GDM1 (cell line): Measurements from ENCODE around the gene DNAJC1.
A peak's percentile ranks its signal among the peaks of the same experiment; 100 is the strongest.
"Not testable (repeated sequence)": the region's sequence is repeated elsewhere in the genome, so short reads cannot be mapped to it uniquely, and the experiment has no call there.

ENCODE experiments used
- DNase-seq: peaks from one replicate; lab custom pipeline; 2025; lab: John Stamatoyannopoulos, UW

Gene DNAJC1, protein sequence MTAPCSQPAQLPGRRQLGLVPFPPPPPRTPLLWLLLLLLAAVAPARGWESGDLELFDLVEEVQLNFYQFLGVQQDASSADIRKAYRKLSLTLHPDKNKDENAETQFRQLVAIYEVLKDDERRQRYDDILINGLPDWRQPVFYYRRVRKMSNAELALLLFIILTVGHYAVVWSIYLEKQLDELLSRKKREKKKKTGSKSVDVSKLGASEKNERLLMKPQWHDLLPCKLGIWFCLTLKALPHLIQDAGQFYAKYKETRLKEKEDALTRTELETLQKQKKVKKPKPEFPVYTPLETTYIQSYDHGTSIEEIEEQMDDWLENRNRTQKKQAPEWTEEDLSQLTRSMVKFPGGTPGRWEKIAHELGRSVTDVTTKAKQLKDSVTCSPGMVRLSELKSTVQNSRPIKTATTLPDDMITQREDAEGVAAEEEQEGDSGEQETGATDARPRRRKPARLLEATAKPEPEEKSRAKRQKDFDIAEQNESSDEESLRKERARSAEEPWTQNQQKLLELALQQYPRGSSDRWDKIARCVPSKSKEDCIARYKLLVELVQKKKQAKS

DNA sequence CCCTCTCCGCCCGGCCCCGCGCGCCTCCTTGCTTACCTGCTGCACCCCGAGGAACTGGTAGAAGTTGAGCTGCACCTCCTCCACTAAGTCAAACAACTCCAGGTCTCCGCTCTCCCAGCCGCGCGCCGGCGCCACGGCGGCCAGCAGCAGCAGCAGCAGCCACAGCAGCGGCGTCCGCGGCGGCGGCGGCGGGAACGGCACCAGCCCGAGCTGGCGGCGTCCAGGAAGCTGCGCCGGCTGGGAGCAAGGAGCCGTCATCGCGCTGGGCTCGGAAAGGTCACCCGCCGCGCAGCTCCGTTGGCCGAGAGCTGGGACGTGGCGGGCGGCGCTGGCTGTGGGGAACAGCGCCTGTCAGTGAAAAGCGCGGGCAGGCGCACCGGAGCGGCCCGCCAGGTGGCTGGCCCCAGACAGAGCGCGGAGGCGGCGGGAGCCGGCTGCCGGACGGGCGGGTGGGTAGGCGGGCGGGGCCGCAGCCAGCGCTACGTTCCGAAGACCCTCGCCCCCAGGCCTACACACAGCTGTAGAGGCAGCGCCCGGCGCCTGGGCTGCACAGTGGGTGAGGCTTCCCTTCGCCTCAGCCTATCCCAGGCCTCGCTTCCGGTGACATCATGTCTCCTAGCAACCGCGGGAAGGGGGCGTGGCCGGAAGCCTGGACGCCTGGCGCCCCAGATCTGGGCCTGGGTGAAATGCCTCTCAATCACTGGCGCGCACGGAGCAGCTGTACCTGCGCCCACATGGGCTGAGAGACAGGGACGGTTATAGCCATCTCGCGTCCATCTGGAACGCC, at the start of gene DNAJC1:
DNAJC1 (minus strand) TSS at position 554 of the 787 bp plus-strand sequence; CDS start at position 258, 296 bp downstream.
- peak; percentile 94 for DNase-seq

DNA sequence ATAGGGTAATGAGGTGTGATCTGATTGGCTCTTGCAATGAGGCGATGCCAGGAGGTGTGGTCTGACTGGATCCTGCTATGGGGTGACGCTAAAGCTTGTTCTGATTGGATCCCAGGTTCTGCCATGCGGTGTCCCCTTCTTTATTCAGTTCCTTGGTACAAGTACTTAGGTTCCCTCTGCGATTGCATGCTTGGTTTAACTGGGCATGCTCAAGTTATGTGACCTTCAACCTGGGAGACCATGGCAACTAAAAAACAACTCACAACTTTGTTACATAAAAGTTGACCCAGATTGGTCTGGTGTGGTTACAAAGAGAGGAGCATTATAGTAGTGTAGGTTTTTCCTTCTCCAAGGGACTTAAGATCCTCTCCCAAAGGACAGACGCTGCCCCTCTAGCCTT, 49.5 kb upstream of the DNAJC1 start:
- DNase-seq, result no peak

DNA sequence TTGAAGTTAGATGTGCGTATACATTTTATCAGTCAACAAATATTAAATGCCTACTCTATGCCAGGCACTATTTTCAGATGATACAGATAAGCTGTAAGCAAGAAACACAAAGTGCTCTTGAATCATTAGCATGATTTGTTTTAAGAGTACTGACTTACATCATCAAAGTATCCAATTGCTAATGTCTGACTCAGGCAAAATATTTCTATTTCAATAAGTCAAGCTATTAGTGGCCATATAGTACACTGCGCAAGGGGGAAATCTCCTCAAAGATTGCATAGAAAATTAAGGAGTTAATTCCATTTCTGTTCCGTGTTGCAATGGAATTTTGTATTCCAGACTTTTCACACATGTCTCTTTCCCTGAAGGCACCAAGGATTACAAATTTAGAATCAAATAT, 46.1 kb upstream of the DNAJC1 start:
- no peak for DNase-seq

DNA sequence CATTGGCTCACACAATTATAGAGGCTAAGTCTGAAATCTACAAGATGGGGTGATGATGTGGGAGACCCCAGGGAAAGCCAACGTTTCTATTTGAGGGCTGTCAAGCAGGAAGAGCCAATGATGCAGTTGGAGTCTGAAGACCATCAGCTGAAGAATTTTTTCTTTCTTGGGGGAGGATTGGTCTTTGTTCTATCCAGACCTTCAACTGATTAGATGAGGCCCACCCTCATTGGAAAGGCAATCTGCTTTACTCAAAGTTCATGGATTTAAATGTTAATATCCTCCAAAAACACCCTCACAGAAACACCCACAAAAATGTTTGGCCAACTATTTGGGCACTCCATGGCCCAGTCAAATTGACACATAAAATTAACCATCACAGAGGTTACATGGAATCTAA, 44.3 kb upstream of the DNAJC1 start:
- no peak for DNase-seq

- no peak for DNase-seq
These were observed 39.8 kb upstream of the DNAJC1 start for GRCh38 chr10:22043327-22043633.

DNA sequence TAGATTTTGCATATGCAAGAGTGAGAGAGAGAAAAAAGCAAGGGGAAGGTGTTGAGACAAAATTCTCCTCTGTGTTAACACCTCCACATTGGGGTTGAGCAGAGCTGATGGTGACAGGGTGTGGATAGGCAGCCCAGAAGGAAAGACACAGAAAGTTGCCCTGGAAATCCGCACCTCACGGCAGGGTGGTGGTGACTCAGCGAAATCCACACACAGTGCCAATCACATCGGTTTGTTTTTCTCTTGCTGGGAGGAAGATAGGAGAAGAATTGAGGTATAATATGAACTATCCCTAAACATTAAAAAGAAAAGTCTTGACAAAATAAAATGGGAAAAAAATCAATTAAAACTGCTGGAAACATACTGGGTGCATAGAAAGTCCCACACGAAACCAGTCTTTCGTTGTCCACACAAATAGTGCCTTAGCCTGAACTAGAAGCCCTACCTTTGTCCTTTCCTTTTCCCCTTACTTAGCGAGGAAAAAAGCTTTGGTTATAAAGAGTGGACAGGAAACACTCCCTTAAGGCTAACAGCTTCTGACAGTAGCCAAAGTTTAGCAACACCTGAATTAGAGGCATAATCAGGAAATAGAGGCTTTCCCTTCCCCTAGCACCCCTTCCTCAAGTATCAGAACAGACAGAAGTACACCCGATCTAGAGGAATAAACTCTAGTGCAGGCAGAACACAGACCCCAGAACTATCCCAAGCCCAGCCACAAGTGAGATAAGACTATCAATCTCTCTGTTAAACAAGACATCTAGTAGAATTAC, 39.2 kb upstream of the DNAJC1 start:
- peak; percentile 7 for DNase-seq

DNA sequence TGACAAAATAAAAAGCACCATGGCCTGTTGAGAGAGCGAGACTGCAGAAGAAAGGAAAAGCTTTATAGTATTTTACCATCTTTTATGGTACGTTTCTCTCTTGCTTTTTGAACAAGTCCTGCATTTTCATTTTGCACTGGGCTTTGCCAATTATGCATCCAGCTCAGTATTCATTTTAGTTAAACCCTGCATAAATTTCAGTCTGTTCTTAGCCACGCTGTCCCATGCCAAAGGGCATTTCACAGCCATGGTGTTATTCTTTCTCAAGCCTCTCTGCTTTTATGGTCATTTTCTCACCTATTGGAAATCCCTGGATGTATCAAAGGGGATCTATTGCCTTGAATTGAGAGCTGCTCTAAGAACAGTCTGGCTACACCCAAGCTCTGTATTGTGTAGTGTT, 30.8 kb upstream of the DNAJC1 start:
- DNase-seq, result no peak

GRCh38 chr10:22032268-22032667, 28.7 kb upstream of the DNAJC1 start:
- not testable (repeated sequence) for DNase-seq

- no peak for DNase-seq
These were observed 26.9 kb upstream of the DNAJC1 start for GRCh38 chr10:22030421-22030820.

DNA sequence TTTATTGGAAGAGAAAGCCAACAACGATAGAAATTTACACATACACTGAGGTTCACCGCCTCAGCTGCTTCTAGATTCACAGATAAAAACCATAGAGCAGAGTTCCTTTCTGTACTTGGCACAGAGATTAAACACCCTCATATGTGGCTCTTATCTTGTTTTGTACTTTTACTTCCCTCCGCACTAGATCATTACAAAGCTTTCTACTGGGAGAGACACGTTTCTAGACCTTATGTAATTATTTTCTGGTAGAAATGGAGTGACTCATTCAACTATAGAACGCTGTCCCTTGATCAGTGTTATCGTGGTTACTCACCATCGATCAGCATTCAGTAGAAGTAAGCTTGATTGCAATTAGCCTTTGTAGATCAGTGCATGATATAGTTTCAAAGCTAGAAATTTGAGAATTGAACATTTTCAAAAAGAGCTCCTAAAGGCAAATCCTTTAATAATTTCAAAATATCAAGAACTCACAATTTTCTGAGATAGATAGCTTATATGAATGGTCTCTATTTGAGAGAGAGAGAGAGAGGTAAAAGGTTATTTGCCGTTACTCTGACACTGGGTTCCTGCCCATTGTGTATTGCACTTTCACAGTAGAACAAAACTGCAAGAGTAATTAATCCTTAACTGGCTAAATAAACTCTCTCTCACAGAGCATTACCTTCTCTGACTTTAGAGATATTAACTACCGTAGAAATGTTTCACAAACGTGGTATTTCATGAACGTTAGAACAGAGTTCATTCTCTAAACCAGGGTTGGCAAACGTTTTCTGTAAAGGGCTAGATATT, 26.1 kb upstream of the DNAJC1 start:
- no peak for DNase-seq

DNA sequence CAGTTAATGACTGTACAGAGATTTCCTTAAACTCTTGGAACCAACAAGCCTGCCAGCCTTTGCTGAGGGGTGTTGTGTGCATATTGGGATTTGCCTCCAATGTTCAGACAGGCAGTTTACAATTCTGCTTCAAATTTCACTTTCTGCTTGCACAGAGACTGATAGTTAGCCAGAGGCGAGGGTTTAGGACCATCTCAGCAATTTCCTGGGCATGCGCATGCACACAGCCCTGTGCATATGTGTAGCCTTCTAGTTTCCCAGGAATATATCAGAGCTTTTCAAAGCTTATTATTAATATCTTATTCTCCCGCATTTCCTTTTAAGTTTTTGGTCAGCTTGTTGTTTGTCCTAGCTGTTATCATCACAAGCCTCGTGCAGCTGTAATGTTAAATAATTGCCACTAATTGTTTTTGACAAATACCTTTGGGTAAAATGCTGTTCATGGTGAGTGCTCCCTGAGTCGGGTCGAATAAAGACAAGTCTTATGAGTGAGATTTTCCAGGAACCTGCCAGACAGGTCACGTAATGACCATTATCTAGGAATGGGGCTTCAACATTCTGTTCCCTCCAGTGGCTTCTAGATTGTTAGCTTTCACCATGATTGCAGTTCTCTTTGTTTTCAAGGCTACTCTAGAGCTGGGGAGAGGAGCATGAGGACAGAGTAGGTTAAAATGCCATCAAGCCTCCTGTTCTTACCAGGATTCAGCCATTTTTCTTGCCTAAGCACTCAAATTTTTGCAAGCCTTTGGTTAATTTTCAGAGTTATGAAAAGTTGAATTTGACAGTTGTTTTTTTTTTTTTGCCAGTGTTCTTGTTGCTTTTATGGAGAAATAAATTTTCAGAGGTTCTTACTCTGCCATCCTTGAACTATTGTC, 24.1 kb upstream of the DNAJC1 start:
- DNase-seq, result no peak

DNA sequence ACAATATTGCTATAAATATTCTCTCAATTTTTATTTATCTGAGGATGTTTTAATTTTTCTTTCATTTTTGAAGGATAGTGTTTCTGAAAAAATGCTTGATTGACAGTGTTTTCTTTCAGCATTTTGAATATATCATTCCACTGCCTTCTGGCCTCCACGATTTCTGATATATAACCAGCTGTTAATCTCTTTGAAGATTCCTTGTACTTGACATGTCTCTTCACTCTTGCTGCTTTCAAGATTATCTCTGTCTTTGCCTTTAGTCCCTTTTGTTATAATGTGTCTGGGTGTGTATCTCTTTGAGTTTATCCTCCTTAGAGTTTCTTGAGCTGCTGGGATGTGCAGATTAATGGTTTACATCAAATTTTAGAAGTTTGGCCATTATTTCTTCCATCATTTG, 22.8 kb upstream of the DNAJC1 start:
- DNase-seq, result no peak

- DNase-seq, result no peak
These were observed 20.0 kb upstream of the DNAJC1 start for GRCh38 chr10:22023508-22023907.

DNA sequence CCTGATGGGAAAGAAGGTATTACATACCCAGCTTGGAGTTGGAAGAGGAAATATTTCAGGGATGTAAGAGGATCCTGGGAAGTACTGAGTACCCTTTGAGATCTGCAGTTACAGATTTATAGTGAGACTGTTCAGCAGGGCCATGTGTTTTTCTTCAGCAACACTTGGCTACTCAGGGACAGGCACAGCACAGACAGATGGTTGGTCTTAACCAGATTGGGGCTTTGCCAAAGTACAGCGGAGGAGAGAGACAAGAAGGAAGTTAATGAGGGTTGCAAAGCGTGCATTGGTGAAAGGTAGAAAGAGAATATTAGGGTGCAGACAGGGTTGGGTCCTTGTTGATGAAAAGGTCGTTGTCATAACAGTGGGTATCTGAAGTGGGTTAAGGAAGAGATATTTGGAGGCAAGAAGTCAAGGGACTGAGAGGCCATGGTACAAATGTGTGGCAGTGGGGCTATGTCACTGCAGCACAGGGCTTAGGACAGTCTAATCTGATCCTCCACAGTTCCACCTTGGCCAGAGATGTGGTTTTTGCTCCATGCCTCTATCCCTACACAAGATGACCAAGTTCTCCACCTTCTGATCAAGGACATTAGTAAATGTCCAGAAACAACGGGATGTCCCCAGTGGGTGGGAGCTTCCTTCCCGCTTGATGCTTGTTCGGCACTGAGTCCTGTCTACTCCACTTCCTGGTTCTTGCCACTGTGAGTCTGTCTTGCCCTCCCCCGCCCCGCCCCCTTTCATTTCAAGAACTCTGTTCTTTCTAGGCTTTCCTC, 18.9 kb upstream of the DNAJC1 start:
- no peak for DNase-seq

GRCh38 chr10:22021144-22021543, 17.6 kb upstream of the DNAJC1 start:
- not testable (repeated sequence) for DNase-seq

DNA sequence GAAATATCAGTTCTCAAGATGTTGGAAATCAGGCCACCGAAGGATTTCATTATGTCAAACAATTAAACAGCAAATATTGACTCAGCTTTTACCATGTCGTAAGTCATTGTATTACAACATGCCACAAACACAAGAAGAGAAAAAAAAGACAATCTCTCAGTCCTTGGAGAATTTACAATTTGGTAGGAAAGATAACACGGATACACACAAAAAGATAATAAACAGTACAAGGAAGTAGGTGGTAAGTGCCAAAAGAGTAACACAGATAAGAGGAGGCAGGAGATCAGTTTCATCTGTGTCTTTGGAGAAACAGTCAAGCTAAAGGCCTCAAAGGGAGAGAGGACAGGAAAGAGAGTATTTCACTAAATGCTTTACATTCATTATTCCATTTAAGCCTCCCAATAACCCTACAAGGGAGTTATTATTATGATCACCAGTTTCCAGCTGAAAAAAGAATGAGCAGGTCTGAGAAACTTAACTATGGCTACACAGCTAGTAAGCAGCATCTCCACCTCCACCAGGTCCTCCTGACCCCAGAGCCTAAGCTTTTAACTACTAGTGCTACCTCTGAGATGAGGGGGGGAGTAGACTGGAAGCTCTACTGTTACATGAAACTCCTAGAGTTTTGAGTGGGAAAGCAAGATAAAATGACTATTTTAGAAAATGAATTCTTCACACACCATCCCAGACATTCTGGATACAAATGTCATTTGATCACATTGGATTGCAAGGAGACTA, 13.9 kb upstream of the DNAJC1 start:
- no peak for DNase-seq

DNA sequence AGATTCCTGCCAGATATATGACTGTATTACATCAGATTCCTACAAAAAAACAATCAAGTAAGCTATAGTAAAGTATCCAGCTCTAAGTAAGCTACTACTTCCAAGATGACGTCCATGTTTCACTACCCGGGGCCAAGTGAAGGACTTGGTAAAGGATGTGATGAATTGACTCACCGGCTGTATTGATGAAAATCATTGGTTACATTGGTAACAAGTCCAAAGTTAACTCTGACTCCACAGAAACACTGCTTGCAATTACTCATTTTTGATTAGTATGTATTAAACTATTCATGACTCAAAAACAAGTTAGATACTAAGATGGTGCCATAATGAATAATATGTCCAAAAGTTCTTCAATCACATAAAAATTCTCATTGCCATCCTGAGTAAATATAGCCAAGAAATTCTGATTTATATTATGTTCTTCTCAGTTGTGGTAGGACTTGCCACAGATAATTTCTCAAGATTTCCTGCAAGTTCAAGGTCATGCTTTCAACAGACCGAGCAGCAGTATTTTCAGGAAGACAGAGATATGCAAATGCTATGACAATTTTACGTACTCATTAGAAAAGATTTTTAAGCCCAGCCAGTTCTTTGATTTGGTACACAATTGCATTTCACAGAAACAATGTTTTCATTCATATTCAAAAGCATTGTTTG, 12.6 kb upstream of the DNAJC1 start:
- DNase-seq, result no peak

GRCh38 chr10:22010973-22011408, 7.5 kb upstream of the DNAJC1 start:
- no peak for DNase-seq
